Left renal pelvis (tissue), 4 donors: ENCODE data around the gene PTMA. TPM values are rescaled to one million over a fixed set of nuclear protein-coding genes. Genes with fewer than 3 reads are reported as not detected.
"Not testable (repeated sequence)": the region's sequence is repeated elsewhere in the genome, so short reads cannot be mapped to it uniquely, and the experiment has no call there.

Source experiments
- DNase-seq, 4 donors: peaks; one replicate each; pipeline ENCODE4 v3.0.0-alpha.2; 2013; ENCODE audit warnings: low read depth in 4 of 4, low spot score in 3 of 4
- polyA plus RNA-seq, 4 donors: library from polyadenylated mRNA; unstranded; fragments of 120-200 nt; gene quantifications; one replicate each; pipeline ENCODE4 v1.2.1, GENCODE V29; 2013; ENCODE audit not compliant: insufficient read length in 4 of 4

Gene PTMA
- polyA plus RNA-seq, 4 donors, result 1,725 to 2,255 (median 2,069) TPM

DNA sequence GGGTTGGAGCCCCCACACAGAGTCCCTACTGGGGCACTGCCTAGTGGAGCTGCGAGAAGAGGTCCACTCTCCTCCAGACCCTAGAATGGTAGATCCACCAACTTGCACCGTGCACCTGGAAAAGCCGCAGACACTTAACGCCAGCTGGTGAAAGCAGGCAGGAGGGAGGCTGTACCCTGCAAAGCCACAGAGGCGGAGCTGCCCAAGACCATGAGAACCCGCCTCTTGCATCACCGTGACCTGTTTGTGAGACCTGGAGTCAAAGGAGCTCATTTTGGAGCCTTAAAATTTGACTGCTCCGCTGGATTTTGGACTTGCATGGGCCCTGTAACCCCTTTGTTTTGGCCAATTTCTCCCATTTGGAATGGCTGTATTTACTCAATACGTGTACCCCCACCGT lies 40.7 kb downstream of the PTMA start:
- not testable (repeated sequence) for DNase-seq

DNA sequence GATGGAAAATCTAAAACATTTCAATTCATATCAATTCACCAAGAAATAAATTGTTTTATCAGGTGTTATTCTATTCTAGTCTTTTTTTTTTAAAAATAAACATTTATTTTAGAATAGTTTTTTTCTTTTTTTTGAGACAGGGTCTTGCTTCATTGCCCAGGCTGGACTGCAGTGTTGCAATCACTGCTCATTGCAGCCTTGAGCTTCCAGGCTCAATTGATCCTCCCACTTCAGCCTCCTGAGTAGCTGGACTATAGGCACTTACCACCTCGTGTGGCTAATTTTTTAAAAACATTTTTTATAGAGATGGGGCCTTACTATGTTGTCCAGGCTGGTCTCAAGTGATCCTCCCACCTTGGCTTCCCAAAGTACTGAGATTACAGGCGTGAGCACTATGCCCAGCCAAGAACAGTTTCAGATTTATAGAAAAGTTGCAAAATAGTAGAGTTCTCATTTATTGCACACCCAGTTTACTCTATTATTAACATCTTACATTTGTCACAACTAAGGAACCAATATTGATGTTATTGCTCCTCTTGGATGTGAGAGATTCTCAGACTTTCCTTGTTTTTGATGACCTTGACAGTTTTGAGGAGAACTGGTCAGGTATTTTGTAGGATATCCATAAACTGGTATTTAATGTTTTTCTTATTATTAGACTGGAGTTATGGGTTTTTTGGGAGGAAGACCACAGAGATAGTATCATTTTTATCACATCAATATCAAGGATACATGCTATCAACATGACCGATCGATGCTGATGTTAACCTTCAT lies 42.9 kb downstream of the PTMA start:
- no peak for DNase-seq

DNA sequence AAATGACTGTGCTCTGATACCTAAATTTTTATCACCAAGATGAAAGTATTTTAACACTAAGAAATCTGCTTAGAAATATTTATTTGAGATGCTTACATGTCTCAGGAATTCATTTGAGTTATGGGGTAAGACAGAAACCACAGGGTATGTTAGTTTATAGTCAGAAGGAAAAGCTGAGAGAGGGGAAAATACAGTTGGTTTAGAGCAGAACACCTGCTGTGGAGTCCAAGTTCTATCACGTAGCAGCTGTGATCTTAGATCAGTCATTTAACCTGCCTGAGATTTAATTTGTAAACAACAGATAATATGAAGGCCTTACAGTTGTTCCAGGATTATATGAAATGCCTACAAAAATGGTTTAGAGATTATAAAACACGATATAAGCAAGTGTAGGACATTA lies 43.7 kb downstream of the PTMA start:
- no peak for DNase-seq

DNA sequence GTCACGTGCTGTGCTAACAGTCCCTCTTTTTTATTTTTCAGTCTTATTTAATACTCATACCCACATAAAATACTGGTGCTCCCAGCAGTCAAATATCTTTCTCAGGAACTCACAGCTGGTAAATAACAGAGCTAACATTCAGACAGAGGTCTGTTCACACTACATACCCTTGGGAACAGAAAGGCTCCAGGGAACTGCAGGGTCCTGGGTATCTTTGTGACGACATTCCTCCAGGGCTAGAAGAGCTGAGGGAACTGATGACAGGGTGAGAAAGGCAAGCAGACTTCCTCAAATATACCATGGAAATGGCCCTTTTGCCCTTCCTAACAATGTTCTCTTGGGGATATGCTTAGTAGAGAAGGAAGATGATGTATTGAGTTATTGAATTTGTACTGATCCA lies 53.4 kb downstream of the PTMA start:
- DNase-seq, result no peak

Other genes with a start within 250 kb of the PTMA start
- gene NCL, start 244.0 kb upstream of the PTMA start, polyA plus RNA-seq, result 1,000 to 10,000 TPM in 2 of 4 donors, 100 to 1,000 TPM in 2; 931 to 1,288 (median 1,077) TPM
- under 1 TPM; 0.47 to 0.91 (median 0.69) TPM for gene NMUR1, start 178.1 kb upstream of the PTMA start, polyA plus RNA-seq
- gene TEX44, start 115.7 kb upstream of the PTMA start, polyA plus RNA-seq, result not detected
- 10 to 100 TPM; 26.0 to 28.9 (median 27.4) TPM for gene PDE6D, start 72.8 kb downstream of the PTMA start, polyA plus RNA-seq
- gene COPS7B, start 77.9 kb downstream of the PTMA start, polyA plus RNA-seq, result 10 to 100 TPM; 45.3 to 68.1 (median 53.7) TPM
- gene NPPC, start 217.9 kb downstream of the PTMA start, polyA plus RNA-seq, result 1 to 10 TPM in 1 of 4 donors, under 1 TPM in 3; 0.16 to 1.5 (median 0.34) TPM